Activated CD4-positive, alpha-beta T cell treated with anti-CD3 and anti-CD28 coated beads, Interleukin-2, amount 50 U/mL, for 1 hour (primary cell): ENCODE results near the gene NUDT3.
"Not testable (repeated sequence)": the region's sequence is repeated elsewhere in the genome, so short reads cannot be mapped to it uniquely, and the experiment has no call there.

Source experiments
- DNase-seq: peaks from one replicate; pipeline ENCODE4 v3.0.0-alpha.2; 2020

The NUDT3 gene

DNA sequence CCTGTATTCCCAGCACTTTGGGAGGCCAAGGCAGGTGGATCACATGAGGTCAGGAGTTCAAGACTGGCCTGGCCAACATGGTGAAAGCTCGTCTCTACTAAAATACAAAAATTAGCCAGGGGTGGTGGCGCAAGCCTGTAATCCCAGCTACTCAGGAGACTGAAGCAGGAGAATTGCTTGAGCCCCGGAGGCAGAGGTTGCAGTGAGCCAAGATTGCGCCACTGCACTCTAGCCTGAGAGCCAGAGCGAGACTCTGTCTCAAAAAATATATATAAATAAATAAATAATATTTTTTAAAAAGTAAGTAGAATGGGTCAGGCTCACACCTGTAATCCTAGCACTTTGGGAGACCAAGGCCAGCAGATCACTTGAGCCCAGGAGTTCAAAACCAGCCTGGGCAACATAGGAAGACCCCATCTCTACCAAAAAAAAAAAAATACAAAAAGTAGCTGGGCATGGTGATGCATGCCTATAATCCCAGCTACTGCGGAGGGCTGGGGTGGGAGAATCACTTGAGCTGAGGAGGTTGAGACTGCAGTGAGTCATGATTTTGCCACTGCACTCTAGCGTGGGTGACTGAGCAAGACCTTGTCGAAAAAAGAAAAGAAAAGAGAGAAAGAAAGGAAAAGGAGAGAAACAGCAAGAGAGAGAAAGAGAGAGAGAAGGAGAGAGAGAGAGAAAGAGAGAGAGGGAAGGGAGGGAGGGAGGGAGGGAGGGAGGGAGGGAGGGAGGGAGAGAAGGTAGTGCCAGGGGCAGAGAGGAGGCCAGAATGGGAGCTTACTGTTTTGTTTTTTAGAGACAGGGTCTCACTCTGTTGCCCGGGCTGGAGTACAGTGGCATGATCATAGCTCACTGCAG lies 26.5 kb downstream of the NUDT3 start:
- not testable (repeated sequence) for DNase-seq

DNA sequence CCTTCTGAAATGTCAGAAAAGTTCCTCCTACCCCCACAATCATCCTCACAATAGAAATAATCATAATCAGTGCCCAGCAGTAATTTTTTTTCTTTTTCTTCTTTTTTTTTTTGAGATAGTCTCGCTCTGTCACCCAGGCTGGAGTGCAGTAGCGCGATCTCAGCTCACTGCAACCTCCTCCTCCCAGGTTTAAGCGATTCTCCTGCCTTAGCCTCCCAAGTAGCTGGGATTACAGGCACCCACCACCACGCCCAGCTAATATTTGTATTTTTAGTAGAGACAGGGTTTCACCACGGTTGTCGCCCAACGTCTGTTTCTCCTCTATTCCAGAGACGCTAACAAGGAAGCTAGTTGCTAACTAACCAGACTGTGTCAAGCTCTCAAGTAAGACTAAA lies 28.8 kb downstream of the NUDT3 start:
- not testable (repeated sequence) for DNase-seq

DNA sequence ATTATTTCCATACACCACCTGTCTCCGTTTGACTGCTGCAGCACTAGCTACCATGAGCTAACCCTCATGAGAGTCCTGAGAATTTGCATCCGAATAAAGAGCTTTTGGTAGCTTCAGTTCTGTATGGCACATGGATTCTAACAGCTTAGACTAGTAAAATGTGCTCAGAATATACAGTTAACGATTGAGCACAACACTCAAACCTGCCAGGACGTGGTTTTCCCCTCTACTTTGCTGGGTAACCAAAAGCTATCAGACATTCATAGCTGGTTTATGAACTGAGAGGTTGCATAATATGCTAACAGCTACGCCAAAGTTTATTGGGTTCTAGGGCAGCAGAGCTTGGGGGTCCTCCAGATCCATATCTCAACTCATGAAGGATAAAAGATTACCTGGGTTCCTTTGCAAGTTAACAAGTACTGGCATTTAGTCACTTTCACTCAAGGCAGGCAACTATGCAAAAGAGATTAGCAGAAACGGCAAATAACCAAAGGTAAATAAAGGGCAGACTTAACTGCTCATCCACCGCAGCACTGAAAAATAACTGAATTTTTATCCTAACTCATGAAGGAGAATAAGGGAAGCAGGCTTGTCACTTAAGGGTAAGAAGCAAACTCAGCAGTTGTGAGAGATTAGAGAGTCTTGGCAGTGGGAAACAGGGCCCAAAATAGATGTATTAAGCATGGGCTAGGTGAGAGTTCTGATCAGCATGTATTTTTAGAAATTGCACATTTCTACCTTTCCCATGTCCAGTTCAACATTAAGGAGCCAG lies 29.4 kb downstream of the NUDT3 start:
- DNase-seq = no peak

DNA sequence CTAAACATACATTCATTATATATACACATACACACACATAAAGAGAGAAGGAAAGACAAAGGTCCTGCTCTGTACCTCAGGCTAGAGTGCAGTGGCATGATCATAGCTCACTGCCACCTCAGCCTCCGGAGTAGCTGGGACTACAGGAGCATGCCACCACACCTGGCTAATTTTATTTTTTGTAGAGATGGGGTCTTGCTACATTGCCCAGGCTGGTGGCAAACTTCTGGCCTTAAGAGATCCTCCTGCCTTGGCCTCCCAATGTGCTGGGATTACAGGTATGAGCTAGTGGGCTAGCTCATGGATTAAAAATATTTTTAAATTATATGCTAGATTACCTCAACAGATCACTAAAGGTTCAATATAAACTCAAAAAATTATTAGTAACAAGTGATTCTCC lies 30.3 kb downstream of the NUDT3 start:
- DNase-seq = no peak

DNA sequence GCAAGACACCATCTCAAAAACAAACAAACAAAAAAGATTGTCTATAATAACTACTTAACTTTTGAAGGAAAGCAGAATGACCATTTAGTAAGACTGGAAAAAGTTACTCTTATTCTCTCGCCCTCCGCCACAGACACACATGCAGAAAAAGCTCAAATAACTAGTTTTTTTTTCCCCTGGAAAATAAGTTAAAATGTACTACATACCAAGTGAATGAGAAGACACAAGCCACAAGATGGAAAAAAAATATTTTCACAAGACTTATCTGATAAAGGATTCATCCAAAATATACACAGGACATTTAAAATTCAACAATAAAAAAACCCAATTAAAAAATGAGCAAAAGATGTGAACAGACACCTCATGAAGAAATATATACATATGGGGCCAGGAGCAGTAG lies 31.9 kb downstream of the NUDT3 start:
- no peak for DNase-seq

DNA sequence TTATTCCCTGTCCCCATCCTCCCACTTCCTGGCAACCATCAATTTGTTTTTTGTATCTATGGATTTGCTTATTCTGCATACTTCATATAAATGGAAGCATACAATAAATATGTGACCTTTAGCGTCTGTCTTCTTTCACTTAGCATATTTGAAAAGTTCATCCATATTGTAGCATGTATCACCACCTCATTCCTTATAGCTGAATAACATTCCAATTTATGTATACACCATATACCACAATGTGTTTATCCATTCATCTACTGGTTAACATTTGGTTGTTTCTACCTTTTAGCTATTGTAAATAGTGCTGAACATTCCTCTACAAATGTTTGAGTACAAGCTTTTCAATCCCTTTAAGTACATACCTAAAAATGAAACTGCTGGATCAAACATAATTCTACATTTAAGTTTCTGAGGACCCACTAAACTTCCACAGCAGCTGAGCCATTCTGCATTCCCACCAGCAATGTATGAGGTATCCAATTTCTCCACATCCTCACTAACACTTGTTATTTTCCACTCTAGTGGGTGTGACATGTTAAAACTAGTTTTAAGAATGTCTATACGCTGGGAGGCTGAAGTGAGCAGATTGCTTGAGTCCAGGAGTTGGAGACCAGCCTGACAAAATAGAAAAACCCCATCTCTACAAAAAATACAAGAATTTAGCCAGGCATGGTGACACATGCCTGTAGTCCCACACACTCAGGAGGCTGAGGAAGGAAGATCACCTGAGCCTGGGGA lies 32.9 kb downstream of the NUDT3 start:
- DNase-seq = no peak

DNA sequence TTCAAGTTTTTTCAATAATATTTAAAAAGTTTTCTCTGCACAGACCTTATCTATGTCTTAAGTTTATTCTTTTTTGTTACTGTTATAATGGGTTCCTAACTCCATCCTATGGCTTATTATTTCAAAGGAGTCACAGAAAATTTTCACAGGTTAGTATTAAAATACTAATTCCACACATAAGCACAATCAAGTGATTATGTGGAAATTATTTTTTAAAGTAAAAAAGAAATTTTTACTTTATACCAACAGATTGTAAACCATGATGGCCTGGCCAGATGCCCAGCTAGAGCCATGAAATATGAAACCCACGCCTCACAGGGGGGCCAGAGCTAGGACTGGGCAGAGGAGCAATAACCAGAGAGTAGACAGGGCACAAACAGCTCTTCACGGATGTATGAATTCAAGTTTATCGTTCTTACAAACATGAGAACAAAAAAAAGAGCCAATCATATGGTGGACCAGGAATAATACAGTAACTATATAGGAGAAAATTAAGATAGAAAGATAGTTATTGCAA lies 34.0 kb downstream of the NUDT3 start:
- no peak for DNase-seq

DNA sequence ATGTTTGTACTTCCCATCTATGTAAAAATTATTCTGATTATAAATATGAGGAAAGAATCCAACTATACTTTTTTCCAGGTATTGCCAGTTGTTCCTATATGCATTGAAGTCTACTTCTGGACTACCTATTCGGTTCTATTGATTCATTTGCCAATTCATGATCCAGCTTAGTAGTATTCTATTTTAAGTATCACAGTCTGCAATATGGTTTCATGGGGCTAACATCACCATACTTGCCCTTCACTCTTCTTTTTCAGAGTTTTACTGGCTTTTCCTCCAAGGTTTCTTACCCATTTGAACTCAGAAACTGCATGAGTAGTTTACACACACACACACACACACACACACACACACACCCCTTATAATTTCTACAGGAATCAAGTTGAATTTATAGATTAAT lies 34.5 kb downstream of the NUDT3 start:
- DNase-seq = no peak

DNA sequence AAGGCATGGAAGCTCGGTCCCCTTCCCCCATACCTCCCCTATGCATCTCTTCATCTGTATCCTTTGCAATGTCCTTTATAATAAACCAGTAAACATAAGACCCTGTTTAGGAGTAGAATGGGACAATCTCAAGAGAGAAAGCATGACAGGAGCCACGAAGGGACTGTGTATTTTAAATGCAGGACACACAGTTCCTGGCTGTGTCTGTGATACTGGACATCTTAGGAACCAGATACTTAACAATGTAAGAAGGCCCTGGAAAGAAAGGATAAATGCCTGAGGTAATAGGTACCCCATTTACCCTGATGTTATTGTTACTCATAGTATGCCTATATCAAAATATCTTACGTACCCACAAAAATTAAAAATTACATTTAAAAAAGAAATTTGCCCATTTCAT lies 36.6 kb downstream of the NUDT3 start:
- DNase-seq = no peak

DNA sequence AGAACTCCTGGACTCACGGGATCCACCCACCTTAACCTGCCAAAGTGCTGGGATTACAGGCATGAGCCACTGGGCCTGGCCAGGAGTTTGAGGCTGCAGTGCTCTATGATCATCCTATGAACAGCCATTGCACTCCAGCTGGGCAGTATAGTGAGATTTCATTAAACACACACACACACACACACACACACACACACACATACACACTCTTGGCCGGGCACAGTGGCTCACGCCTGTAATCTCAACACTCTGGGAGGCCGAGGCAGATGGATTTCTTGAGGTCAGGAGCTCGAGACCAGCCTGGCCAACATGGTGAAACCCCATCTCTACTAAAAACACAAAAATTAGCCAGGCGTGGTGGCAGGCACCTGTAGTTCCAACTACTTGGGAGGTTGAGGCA lies 38.2 kb downstream of the NUDT3 start:
- not testable (repeated sequence) for DNase-seq

DNA sequence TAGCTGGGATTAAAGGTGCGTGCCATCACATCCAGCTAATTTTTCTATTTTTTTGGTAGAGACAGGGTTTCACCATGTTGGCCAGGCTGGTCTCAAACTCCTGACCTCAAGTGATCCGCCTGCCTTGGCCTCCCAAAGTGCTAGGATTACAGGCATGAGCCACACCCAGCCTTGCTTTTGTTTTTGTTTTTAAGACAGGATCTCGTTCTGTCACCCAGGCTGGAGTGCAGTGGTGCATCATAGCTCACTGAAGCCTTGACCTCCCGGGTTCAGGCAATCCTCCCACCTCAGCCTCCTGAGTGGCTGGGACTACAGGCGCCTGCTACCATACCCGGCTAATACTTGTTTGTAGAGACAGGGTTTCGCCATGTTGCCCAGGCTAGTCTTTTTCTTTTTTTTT lies 38.9 kb downstream of the NUDT3 start:
- not testable (repeated sequence) for DNase-seq

DNA sequence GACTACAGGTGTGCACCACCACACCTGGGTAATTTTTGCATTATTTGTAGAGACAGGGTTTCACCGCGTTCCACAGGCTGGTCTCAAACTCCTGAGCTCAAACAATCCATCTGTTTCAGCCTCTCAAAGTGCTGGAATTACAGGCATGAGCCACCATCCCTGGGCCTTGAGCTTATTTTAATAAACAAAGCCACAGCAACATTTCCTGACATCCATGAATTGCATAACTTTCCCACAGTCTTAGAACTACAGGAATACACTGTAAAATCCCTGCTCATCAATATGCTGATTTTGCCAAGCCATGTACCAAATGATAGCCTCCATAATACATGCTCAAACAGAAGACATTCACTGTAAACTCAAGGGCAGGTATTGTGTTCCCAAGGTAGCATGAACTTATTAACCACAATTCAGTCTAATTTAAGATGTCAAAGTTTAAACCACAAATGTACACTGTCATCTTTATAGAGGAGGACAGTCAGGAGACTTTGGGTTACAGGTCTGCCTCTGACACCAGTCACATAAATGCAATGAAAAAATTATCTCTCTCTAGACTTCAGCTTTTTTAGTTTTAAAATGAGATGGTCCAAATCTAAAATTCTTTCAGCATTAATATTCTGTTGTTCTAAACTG lies 40.0 kb downstream of the NUDT3 start:
- no peak for DNase-seq

DNA sequence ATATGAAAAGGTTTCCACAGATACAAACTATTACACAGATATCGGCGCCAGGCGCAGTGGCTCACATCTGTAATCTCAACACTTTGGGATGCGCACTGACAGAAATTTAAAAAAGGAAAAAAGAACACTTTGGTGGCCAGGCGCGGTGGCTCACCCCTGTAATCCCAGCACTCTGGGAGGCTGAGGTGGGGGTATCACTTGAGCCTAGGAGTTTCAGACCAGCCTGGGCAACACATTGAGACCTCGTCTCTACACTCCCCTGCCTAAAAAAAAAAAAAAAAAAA lies 41.6 kb downstream of the NUDT3 start:
- no peak for DNase-seq

DNA sequence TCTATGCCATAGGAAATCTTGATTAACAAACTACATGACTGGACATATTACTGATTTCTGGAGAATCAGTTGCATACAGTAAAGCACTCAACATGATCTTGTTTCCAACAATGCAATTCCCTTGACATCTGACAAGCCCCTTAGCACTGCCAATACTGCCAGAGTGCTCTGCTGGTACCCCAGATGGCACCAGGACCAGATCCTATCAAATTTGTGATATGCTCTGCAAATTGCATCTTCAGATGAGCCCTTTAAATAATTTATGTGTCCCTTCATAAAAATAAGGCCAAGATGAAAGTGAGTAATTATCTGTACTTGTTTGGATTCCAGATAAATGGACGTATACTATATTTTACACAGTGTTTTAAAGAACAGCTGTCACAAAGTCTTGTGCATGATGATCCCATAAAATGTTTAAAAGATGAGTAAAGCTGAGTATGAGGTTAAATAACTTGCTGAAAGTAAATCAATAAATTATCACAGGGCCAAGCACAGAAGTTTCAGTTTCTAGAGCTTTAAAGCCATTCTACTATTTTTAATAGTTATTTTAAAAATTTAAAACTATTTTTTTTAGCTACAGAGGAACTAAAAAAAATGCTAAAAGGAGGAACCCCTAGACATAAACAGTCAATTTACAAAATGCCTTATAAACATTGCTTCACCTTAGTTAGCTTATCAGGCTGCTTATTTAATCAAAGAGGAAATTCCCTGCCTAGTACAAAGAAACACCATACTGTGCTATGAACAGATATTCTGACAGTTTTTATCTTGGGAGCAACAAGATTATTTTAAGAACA lies 42.1 kb downstream of the NUDT3 start:
- DNase-seq = no peak

DNA sequence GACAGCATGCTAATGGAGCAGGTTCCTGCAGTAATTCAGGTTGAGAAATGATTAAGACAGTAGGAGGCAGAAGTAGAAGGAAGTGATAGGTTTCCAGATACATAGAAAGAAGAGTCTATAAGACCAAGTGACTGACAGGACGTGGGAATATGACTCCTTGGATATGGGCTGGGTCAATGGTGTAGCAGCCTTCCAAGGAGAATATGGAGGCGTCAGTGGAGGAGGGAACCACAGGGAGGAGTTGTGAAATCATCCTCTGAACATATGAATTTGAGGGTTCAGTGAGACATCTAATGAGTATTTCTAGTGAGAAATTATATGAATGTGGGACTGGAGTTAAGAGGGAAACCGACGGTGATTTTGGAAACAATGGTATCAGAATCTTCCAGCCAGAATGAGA lies 43.3 kb downstream of the NUDT3 start:
- no peak for DNase-seq

DNA sequence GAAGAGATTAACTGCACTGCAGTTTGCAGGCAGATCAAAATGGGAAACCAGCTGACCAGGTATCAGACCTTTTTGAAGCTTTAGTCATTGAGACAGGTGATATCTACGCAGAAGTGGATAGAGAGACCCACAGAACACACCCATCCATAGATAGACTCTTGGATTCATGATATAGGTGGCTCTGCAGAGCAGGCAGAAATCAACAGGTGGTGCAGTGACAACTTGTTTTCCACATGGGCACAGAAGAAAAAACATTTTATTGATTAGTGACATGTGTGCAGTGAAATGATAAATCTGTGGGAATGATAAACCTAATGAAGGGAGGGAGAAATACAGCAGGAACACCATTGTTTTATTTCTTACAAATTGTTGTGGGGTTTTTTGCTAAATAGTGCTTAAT lies 45.2 kb downstream of the NUDT3 start:
- no peak for DNase-seq

DNA sequence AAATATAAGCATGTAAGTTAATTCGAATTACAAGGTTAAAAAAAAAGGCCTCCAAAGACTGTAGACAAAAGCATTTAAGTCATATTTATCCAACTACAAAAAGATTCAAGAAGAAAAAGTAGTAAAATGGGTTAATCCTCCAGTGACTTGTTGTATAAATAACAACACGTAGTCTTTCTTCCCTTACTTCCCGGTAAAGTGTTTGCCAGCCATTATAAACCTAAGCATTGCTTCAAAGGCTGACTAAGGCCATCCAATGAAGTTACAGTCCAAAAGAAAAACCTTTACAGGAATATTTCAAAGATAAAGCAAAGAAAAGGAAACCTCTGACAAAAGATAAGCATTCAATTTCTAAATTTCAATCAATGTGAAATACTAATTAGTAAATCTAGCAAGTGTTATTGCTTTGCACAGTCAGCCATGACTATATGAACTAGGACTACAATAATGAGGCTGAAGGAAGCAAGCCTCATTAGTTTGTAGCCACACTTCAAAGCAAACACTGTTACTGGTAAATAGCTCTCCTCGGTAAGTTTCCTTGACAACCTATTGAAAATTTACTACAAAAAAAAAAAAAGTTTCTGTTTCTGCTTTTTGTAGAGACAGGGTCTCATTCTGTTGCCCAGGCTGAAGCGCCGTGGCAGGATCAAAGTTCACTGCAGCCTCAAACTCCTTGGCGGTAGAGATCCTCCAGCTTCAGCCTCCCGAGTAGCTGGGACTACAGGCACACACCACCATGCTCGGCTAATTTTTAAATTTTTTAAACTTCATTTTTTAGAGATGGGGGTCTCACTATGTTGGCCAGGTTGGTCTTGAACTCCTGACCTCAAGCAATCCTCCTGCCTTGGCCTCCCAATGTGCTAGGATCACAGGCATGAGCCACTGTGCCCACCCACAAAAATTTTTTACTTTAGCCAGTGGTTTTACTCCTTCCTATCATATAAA lies 46.0 kb downstream of the NUDT3 start:
- no peak for DNase-seq

DNA sequence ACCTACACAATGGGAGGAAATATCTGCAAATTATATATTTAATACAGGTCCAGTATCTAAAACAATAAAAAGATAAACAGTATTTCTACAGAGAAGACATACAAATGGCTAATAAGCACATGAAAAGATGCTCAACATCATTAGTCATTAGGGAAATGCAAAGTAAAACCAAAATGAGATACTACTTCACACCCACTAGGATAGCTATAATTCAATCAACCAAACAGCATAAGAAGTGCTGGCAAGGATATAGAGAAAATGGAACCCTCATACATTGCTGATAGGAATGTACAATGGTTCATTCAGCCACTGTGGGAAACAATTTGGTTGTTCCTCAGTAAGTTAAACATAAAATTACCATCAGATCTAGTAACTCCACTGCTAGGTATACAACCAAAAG lies 48.7 kb downstream of the NUDT3 start:
- no peak for DNase-seq

DNA sequence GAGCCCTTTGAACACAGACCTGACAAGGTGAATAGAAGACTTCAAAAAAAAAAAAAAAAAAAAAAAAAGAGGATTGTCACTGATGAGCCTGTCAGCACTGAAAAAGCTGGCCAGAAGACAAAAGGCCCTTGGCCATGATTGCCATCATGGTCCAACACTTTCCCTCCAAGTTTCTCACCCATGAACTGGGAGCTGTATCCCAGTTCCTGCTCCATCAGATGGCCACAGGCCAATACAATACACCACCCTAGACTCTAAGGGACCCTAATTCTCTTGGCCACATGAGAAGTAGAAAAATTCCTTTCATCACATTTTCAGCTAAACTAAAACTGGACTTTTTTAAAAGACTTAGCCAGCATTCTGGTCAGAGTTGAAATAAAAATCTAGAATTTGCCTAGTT lies 50.2 kb downstream of the NUDT3 start:
- DNase-seq = no peak

DNA sequence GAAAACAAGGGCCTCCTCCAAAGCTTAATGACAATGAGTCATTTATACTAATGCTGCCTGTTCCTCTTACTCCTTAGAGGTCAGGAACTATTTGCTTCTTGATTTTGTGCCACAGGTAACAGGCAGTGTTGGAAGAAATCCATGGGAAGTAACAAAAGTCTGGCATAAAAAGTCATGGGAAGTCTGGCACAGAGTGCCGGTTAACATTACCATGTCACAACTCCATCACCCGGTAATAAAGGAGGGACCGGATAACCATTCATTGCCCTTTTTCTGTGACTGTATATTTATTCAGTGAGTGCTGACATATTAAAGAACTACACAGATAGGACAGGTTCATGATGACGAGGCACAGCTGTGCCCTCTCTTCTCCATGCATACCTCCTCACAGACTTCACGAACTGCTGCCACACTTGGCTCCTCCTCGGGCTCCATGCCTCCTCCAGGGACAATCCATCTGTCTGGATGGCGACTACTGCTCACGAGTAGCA lies 50.9 kb downstream of the NUDT3 start:
- DNase-seq = no peak

DNA sequence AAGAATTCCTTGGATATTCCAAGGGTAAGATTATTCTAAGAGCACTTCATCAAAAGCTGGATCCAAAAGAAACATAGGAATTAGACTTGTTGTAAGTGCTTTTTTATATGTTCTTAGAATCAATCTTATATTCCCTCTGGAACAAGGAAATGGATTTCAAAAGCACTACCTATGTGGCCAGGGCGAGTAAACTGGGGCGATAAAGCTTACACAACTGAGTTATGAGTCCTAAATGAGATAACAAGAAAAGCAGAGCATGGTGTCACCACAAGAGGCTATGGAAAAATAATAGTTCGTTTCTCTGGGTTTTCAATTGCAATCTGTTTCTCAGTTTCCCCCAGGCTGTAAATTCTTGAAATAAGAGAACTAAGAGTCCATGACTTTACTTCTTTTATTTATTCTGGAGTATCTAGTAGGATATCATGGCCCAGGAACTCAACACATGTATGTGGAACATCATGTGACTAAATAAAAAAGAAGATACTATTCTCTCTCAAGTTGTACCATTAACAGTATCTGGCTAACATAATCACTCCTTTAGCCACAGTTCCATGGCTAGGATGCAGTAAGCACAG lies 51.5 kb downstream of the NUDT3 start:
- no peak for DNase-seq
